HEK293 (cell line): ENCODE results near the gene ZNF860.

ENCODE experiments used
- CTCF ChIA-PET: fragments of 350-600 bp; formaldehyde crosslinking; extraction: SDS; loops from one replicate; lab custom pipeline; 2021; ENCODE audit warnings: antibody characterized with exemption; lab: Yijun Ruan, JAX
- POLR2A ChIA-PET: fragments of 300-600 bp; formaldehyde crosslinking; extraction: SDS; loops from one replicate; lab custom pipeline; 2020; ENCODE audit warnings: antibody characterized with exemption, inconsistent platforms; lab: Yijun Ruan, JAX
- H3K27ac ChIP-seq: fragments of 200-500 bp; sonication (Bioruptor generic); 2 replicates; pipeline ENCODE4 v1.5.1; 2014; ENCODE audit warnings: low read depth, low read length, control low read depth, inconsistent platforms; ENCODE audit errors: extremely low read depth
- H3K36me3 ChIP-seq, 2 experiments: fragments of 200-500 bp in 1 of 2; sonication (Bioruptor generic) in 1 of 2; 1 replicate in 1 of 2; 2 replicates in 1 of 2; pipeline ENCODE4 v1.5.1; 2014 to 2017; ENCODE audit warnings: inconsistent platforms in 2 of 2, low read length in 2 of 2; ENCODE audit not compliant: control insufficient read depth in 2 of 2, insufficient read depth in 1 of 2
- H3K4me1 ChIP-seq: fragments of 200-500 bp; sonication (Bioruptor generic); 2 replicates; pipeline ENCODE4 v1.5.1; 2014; ENCODE audit warnings: mild to moderate bottlenecking, low read length, inconsistent platforms; ENCODE audit not compliant: control insufficient read depth, insufficient read depth
- H3K4me3 ChIP-seq: 2 replicates; pipeline ENCODE4 v1.5.1; 2011; ENCODE audit warnings: low read depth, mild to moderate bottlenecking, control low read depth, low read length, moderate library complexity
- H3K9me3 ChIP-seq: fragments of 200-500 bp; sonication (Bioruptor generic); 2 replicates; pipeline ENCODE4 v1.5.1; 2014; ENCODE audit warnings: low read depth, low read length, inconsistent platforms; ENCODE audit not compliant: control insufficient read depth, insufficient read depth
- FEZF1 ChIP-seq: fragments of 450-650 bp; formaldehyde crosslinking; IDR thresholded peaks from 2 replicates; pipeline ENCODE4 v1.5.1; 2016; ENCODE audit warnings: missing biosample characterization, missing genetic modification characterization
- GLIS1 ChIP-seq: fragments of 450-650 bp; formaldehyde crosslinking; IDR thresholded peaks from 2 replicates; pipeline ENCODE4 v1.5.1; 2016; ENCODE audit warnings: missing biosample characterization, missing genetic modification characterization
- GLIS2 ChIP-seq: fragments of 450-650 bp; formaldehyde crosslinking; IDR thresholded peaks from 2 replicates; pipeline ENCODE4 v1.5.1; 2016; ENCODE audit warnings: missing biosample characterization, missing genetic modification characterization
- MEIS1 ChIP-seq: sonication (generic); formaldehyde crosslinking; IDR thresholded peaks from 2 replicates; pipeline ENCODE4 v1.8.1; 2022; ENCODE audit warnings: missing genetic modification reagents, mild to moderate bottlenecking, borderline replicate concordance
- OVOL3 ChIP-seq: fragments of 450-650 bp; formaldehyde crosslinking; IDR thresholded peaks from 2 replicates; pipeline ENCODE4 v1.5.1; 2016; ENCODE audit warnings: missing biosample characterization, missing genetic modification characterization
- PBX3 ChIP-seq: sonication (generic); formaldehyde crosslinking; IDR thresholded peaks from 2 replicates; pipeline ENCODE4 v1.8.1; 2022; ENCODE audit warnings: mild to moderate bottlenecking, moderate library complexity, missing genetic modification reagents
- PRDM10 ChIP-seq: fragments of 450-650 bp; formaldehyde crosslinking; IDR thresholded peaks from 2 replicates; pipeline ENCODE4 v1.5.1; 2016; ENCODE audit warnings: missing biosample characterization, missing genetic modification characterization
- WT1 ChIP-seq: fragments of 450-650 bp; formaldehyde crosslinking; IDR thresholded peaks from 2 replicates; pipeline ENCODE4 v1.5.1; 2016; ENCODE audit warnings: missing biosample characterization, missing genetic modification characterization
- ZFHX2 ChIP-seq: fragments of 450-650 bp; formaldehyde crosslinking; conservative IDR thresholded peaks from 2 replicates; pipeline ENCODE4 v1.5.1; 2016; ENCODE audit warnings: missing biosample characterization, missing genetic modification characterization
- ZFP3 ChIP-seq: fragments of 450-650 bp; formaldehyde crosslinking; IDR thresholded peaks from 2 replicates; pipeline ENCODE4 v1.5.1; 2016; ENCODE audit warnings: low read depth, missing biosample characterization, missing genetic modification characterization
- ZFP41 ChIP-seq: fragments of 450-650 bp; formaldehyde crosslinking; IDR thresholded peaks from 2 replicates; pipeline ENCODE4 v1.5.1; 2016; ENCODE audit warnings: missing biosample characterization, missing genetic modification characterization, borderline replicate concordance
- ZNF133 ChIP-seq: fragments of 450-650 bp; formaldehyde crosslinking; IDR thresholded peaks from 2 replicates; pipeline ENCODE4 v1.5.1; 2016; ENCODE audit warnings: missing biosample characterization, missing genetic modification characterization
- ZNF184 ChIP-seq: fragments of 450-650 bp; IDR thresholded peaks from 2 replicates; pipeline ENCODE4 v1.5.1; 2018; ENCODE audit warnings: missing biosample characterization, mild to moderate bottlenecking, missing genetic modification characterization
- ZNF488 ChIP-seq: fragments of 450-650 bp; formaldehyde crosslinking; IDR thresholded peaks from 2 replicates; pipeline ENCODE4 v1.5.1; 2016; ENCODE audit warnings: missing biosample characterization, missing genetic modification characterization
- ZNF518A ChIP-seq: fragments of 450-650 bp; formaldehyde crosslinking; conservative IDR thresholded peaks from 2 replicates; pipeline ENCODE4 v1.5.1; 2016; ENCODE audit warnings: low read depth, missing biosample characterization, missing genetic modification characterization
- ZNF549 ChIP-seq: fragments of 450-650 bp; IDR thresholded peaks from 2 replicates; pipeline ENCODE4 v1.5.1; 2018; ENCODE audit warnings: missing biosample characterization, missing genetic modification characterization, mild to moderate bottlenecking, inconsistent platforms, moderate library complexity
- ZNF623 ChIP-seq: fragments of 450-650 bp; formaldehyde crosslinking; IDR thresholded peaks from 2 replicates; pipeline ENCODE4 v1.5.1; 2016; ENCODE audit warnings: missing biosample characterization, missing genetic modification characterization
- ZNF624 ChIP-seq: fragments of 450-650 bp; formaldehyde crosslinking; IDR thresholded peaks from 2 replicates; pipeline ENCODE4 v1.5.1; 2017; ENCODE audit warnings: missing biosample characterization, missing genetic modification characterization
- ZNF629 ChIP-seq: fragments of 450-650 bp; formaldehyde crosslinking; IDR thresholded peaks from 2 replicates; pipeline ENCODE4 v1.5.1; 2017; ENCODE audit warnings: missing biosample characterization, missing genetic modification characterization
- ZNF639 ChIP-seq: fragments of 450-650 bp; formaldehyde crosslinking; IDR thresholded peaks from 2 replicates; pipeline ENCODE4 v1.5.1; 2016; ENCODE audit warnings: missing biosample characterization, missing genetic modification characterization
- ZNF768 ChIP-seq: fragments of 450-650 bp; formaldehyde crosslinking; IDR thresholded peaks from 2 replicates; pipeline ENCODE4 v1.5.1; 2018; ENCODE audit warnings: missing biosample characterization, mild to moderate bottlenecking, missing genetic modification characterization
- ZNF792 ChIP-seq: fragments of 450-650 bp; formaldehyde crosslinking; IDR thresholded peaks from 2 replicates; pipeline ENCODE4 v1.5.1; 2016; ENCODE audit warnings: missing biosample characterization, missing genetic modification characterization
- ZNF837 ChIP-seq: fragments of 450-650 bp; formaldehyde crosslinking; IDR thresholded peaks from 2 replicates; pipeline ENCODE4 v1.5.1; 2016; ENCODE audit warnings: missing biosample characterization, missing genetic modification characterization

ZNF860 gene

GRCh38 chr3:31947162-31947561 is 34.4 kb upstream of the ZNF860 start (continued):
- no peak for TF ChIP-seq ZNF518A (tag by site-specific recombination)

- H3K4me1 ChIP-seq = no peaks in the 10 kb centered on the region
- TF ChIP-seq FEZF1 (tag by site-specific recombination) (no peak), GLIS1 (tag by site-specific recombination) (peak; percentile 26; the same call in 1 of the 2 replicates), ZFHX2 (tag by site-specific recombination) (no peak)
These were observed 33.9 kb upstream of the ZNF860 start for GRCh38 chr3:31947671-31948091.

GRCh38 chr3:31948280-31948679 is 33.3 kb upstream of the ZNF860 start:
- Histone ChIP-seq H3K4me1 (no peaks in the 10 kb centered on the region), H3K36me3 (no peaks in the 10 kb centered on the region), H3K4me3 (no peak overlapping the region), H3K9me3 (no peaks in the 10 kb centered on the region), H3K27ac (no peak overlapping the region)
- CTCF ChIA-PET = no interaction called here
- POLR2A ChIA-PET = no interaction called here
- TF ChIP-seq ZNF629 (tag by site-specific recombination) = no peak
- TF ChIP-seq ZNF623 (tag by site-specific recombination) = no peak
- TF ChIP-seq ZNF184 (tag by site-specific recombination) = no peak
- TF ChIP-seq PRDM10 (tag by site-specific recombination) = no peak
- TF ChIP-seq ZNF639 (tag by site-specific recombination) = no peak
- TF ChIP-seq ZNF624 (tag by site-specific recombination) = no peak
- TF ChIP-seq ZFP3 (tag by site-specific recombination) = no peak
- no peak for TF ChIP-seq ZNF792 (tag by site-specific recombination)
- no peak for TF ChIP-seq ZNF549
- TF ChIP-seq GLIS2 (tag by site-specific recombination) = no peak
- no peak for TF ChIP-seq ZNF768 (tag by site-specific recombination)
- no peak for TF ChIP-seq OVOL3 (tag by site-specific recombination)
- no peak for TF ChIP-seq ZNF488 (tag by site-specific recombination)
- TF ChIP-seq MEIS1 (CRISPR knock-in tag) = no peak
- no peak for TF ChIP-seq PBX3 (CRISPR knock-in tag)
- no peak for TF ChIP-seq ZNF133 (tag by site-specific recombination)
- TF ChIP-seq ZNF837 = no peak
- no peak for TF ChIP-seq ZFP41 (tag by site-specific recombination)
- no peak for TF ChIP-seq WT1 (tag by site-specific recombination)

More at GRCh38 chr3:31947671-31948091, 33.9 kb upstream of the ZNF860 start:
- Histone ChIP-seq H3K36me3 (no peaks in the 10 kb centered on the region), H3K27ac (no peak overlapping the region), H3K9me3 (no peaks in the 10 kb centered on the region), H3K4me3 (no peak overlapping the region)
- ChIA-PET POLR2A (no interaction called here), CTCF (no interaction called here)
